ENCODE results near the gene PCDHGB5. TPM values are rescaled to one million over a fixed set of nuclear protein-coding genes. Genes with fewer than 3 reads are reported as not detected.
"Not testable (repeated sequence)": the region's sequence is repeated elsewhere in the genome, so short reads cannot be mapped to it uniquely, and the experiment has no call there.

Gene PCDHGB5
- polyA plus RNA-seq, 3 donors, result 9.3 to 12.0 (median 9.7) TPM

- not testable (repeated sequence) for DNase-seq
Observed at GRCh38 chr5:141432308-141432707, 34.6 kb downstream of the PCDHGB5 start.

GRCh38 chr5:141432726-141433125 lies 35.0 kb downstream of the PCDHGB5 start:
- DNase-seq, result not testable (repeated sequence)

- DNase-seq, result no peak
Observed at GRCh38 chr5:141434006-141434405, 36.3 kb downstream of the PCDHGB5 start.

- no peak for DNase-seq
Observed at GRCh38 chr5:141437221-141437620, 39.5 kb downstream of the PCDHGB5 start.

GRCh38 chr5:141439411-141440141 lies 41.8 kb downstream of the PCDHGB5 start:
- DNase-seq, result no peak

- no peak for DNase-seq
Observed at GRCh38 chr5:141440341-141440740, 42.6 kb downstream of the PCDHGB5 start.

- no peak for DNase-seq
Observed at GRCh38 chr5:141441571-141442170, 43.9 kb downstream of the PCDHGB5 start.

Other genes with a start within 250 kb of the PCDHGB5 start
- gene PCDHB6, start 247.9 kb upstream of the PCDHGB5 start, polyA plus RNA-seq (ENCODE audit: insufficient read length in 3 of 3), result 1 to 10 TPM; 1.6 to 3.1 (median 3.0) TPM
- 1 to 10 TPM; 3.5 to 4.4 (median 4.2) TPM for gene PCDHB7, start 225.3 kb upstream of the PCDHGB5 start, polyA plus RNA-seq (ENCODE audit: insufficient read length in 3 of 3)
- 1 to 10 TPM; 1.5 to 3.1 (median 2.1) TPM for gene PCDHB8, start 220.2 kb upstream of the PCDHGB5 start, polyA plus RNA-seq (ENCODE audit: insufficient read length in 3 of 3)
- 1 to 10 TPM; 5.1 to 7.4 (median 6.5) TPM for gene PCDHB16, start 215.6 kb upstream of the PCDHGB5 start, polyA plus RNA-seq (ENCODE audit: insufficient read length in 3 of 3)
- gene PCDHB9, start 210.8 kb upstream of the PCDHGB5 start, polyA plus RNA-seq (ENCODE audit: insufficient read length in 3 of 3), result 1 to 10 TPM; 3.4 to 4.5 (median 4.1) TPM
- gene PCDHB10, start 205.6 kb upstream of the PCDHGB5 start, polyA plus RNA-seq (ENCODE audit: insufficient read length in 3 of 3), result 1 to 10 TPM; 4.9 to 6.6 (median 6.4) TPM
- 1 to 10 TPM; 3.8 to 6.5 (median 4.6) TPM for gene PCDHB11, start 198.3 kb upstream of the PCDHGB5 start, polyA plus RNA-seq (ENCODE audit: insufficient read length in 3 of 3)
- gene PCDHB12, start 189.2 kb upstream of the PCDHGB5 start, polyA plus RNA-seq (ENCODE audit: insufficient read length in 3 of 3), result 1 to 10 TPM; 3.6 to 4.6 (median 4.5) TPM
- 1 to 10 TPM; 6.4 to 7.5 (median 6.9) TPM for gene PCDHB13, start 184.0 kb upstream of the PCDHGB5 start, polyA plus RNA-seq (ENCODE audit: insufficient read length in 3 of 3)
- 10 to 100 TPM; 10.1 to 11.2 (median 10.2) TPM for gene PCDHB14, start 174.6 kb upstream of the PCDHGB5 start, polyA plus RNA-seq (ENCODE audit: insufficient read length in 3 of 3)
- gene PCDHB15, start 152.6 kb upstream of the PCDHGB5 start, polyA plus RNA-seq (ENCODE audit: insufficient read length in 3 of 3), result 10 to 100 TPM; 14.3 to 15.2 (median 14.7) TPM
- gene SLC25A2, start 93.9 kb upstream of the PCDHGB5 start, polyA plus RNA-seq (ENCODE audit: insufficient read length in 3 of 3), result under 1 TPM in 2 of 3 donors, not detected in 1; 0.19 to 0.21 TPM
- 100 to 1,000 TPM; 137 to 157 (median 148) TPM for gene TAF7, start 77.2 kb upstream of the PCDHGB5 start, polyA plus RNA-seq (ENCODE audit: insufficient read length in 3 of 3)
- gene PCDHGA1, start 67.4 kb upstream of the PCDHGB5 start, polyA plus RNA-seq (ENCODE audit: insufficient read length in 3 of 3), result 1 to 10 TPM in 2 of 3 donors, under 1 TPM in 1; 0.81 to 1.7 (median 1.0) TPM
- 1 to 10 TPM; 6.3 to 8.3 (median 6.4) TPM for gene PCDHGA2, start 59.2 kb upstream of the PCDHGB5 start, polyA plus RNA-seq (ENCODE audit: insufficient read length in 3 of 3)
- 1 to 10 TPM; 3.4 to 4.5 (median 3.8) TPM for gene PCDHGA3, start 54.1 kb upstream of the PCDHGB5 start, polyA plus RNA-seq (ENCODE audit: insufficient read length in 3 of 3)
- 1 to 10 TPM; 1.7 to 1.8 (median 1.7) TPM for gene PCDHGB1, start 47.8 kb upstream of the PCDHGB5 start, polyA plus RNA-seq (ENCODE audit: insufficient read length in 3 of 3)
- 1 to 10 TPM; 2.3 to 3.0 (median 2.4) TPM for gene PCDHGA4, start 42.9 kb upstream of the PCDHGB5 start, polyA plus RNA-seq (ENCODE audit: insufficient read length in 3 of 3)
- gene PCDHGB2, start 38.0 kb upstream of the PCDHGB5 start, polyA plus RNA-seq (ENCODE audit: insufficient read length in 3 of 3), result 1 to 10 TPM; 3.5 to 4.9 (median 3.6) TPM
- 1 to 10 TPM; 2.6 to 3.2 (median 2.6) TPM for gene PCDHGA5, start 33.8 kb upstream of the PCDHGB5 start, polyA plus RNA-seq (ENCODE audit: insufficient read length in 3 of 3)
- gene PCDHGB3, start 27.7 kb upstream of the PCDHGB5 start, polyA plus RNA-seq (ENCODE audit: insufficient read length in 3 of 3), result 1 to 10 TPM; 1.9 to 2.6 (median 2.5) TPM
- gene PCDHGA6, start 24.1 kb upstream of the PCDHGB5 start, polyA plus RNA-seq (ENCODE audit: insufficient read length in 3 of 3), result 1 to 10 TPM; 6.4 to 8.5 (median 7.9) TPM
- 1 to 10 TPM; 2.2 to 2.5 (median 2.5) TPM for gene PCDHGA7, start 15.2 kb upstream of the PCDHGB5 start, polyA plus RNA-seq (ENCODE audit: insufficient read length in 3 of 3)
- 1 to 10 TPM; 4.9 to 6.2 (median 6.2) TPM for gene PCDHGB4, start 10.2 kb upstream of the PCDHGB5 start, polyA plus RNA-seq (ENCODE audit: insufficient read length in 3 of 3)
- under 1 TPM; 0.78 to 0.85 (median 0.81) TPM for gene PCDHGA8, start 5.3 kb upstream of the PCDHGB5 start, polyA plus RNA-seq (ENCODE audit: insufficient read length in 3 of 3)
- gene PCDHGA9, start 4.8 kb downstream of the PCDHGB5 start, polyA plus RNA-seq (ENCODE audit: insufficient read length in 3 of 3), result 1 to 10 TPM; 4.8 to 6.1 (median 5.5) TPM
- gene PCDHGB6, start 10.1 kb downstream of the PCDHGB5 start, polyA plus RNA-seq (ENCODE audit: insufficient read length in 3 of 3), result 1 to 10 TPM; 6.8 to 7.8 (median 7.3) TPM
- 1 to 10 TPM; 3.1 to 3.7 (median 3.4) TPM for gene PCDHGA10, start 15.0 kb downstream of the PCDHGB5 start, polyA plus RNA-seq (ENCODE audit: insufficient read length in 3 of 3)
- 10 to 100 TPM; 11.0 to 17.3 (median 16.1) TPM for gene PCDHGB7, start 19.7 kb downstream of the PCDHGB5 start, polyA plus RNA-seq (ENCODE audit: insufficient read length in 3 of 3)
- gene PCDHGA11, start 23.1 kb downstream of the PCDHGB5 start, polyA plus RNA-seq (ENCODE audit: insufficient read length in 3 of 3), result 1 to 10 TPM; 3.8 to 6.3 (median 4.9) TPM
- 1 to 10 TPM; 1.1 to 2.9 (median 1.8) TPM for gene PCDHGA12, start 32.6 kb downstream of the PCDHGB5 start, polyA plus RNA-seq (ENCODE audit: insufficient read length in 3 of 3)
- 100 to 1,000 TPM in 1 of 3 donors, 10 to 100 TPM in 2; 91.6 to 131 (median 92.5) TPM for gene PCDHGC3, start 78.0 kb downstream of the PCDHGB5 start, polyA plus RNA-seq (ENCODE audit: insufficient read length in 3 of 3)
- 1 to 10 TPM; 3.3 to 4.3 (median 3.8) TPM for gene PCDHGC4, start 87.1 kb downstream of the PCDHGB5 start, polyA plus RNA-seq (ENCODE audit: insufficient read length in 3 of 3)
- 1 to 10 TPM in 1 of 3 donors, under 1 TPM in 2; 0.40 to 1.1 (median 0.93) TPM for gene PCDHGC5, start 91.1 kb downstream of the PCDHGB5 start, polyA plus RNA-seq (ENCODE audit: insufficient read length in 3 of 3)
- 10 to 100 TPM; 70.6 to 81.0 (median 76.5) TPM for gene DIAPH1, start 221.1 kb downstream of the PCDHGB5 start, polyA plus RNA-seq (ENCODE audit: insufficient read length in 3 of 3)
- gene HDAC3, start 238.9 kb downstream of the PCDHGB5 start, polyA plus RNA-seq (ENCODE audit: insufficient read length in 3 of 3), result 100 to 1,000 TPM in 2 of 3 donors, 10 to 100 TPM in 1; 92.2 to 123 (median 118) TPM
- gene RELL2, start 239.1 kb downstream of the PCDHGB5 start, polyA plus RNA-seq (ENCODE audit: insufficient read length in 3 of 3), result 1 to 10 TPM; 1.2 to 1.8 (median 1.4) TPM